Gastroesophageal sphincter (tissue), 3 donors: ENCODE measurements around the gene DCP1B.

Experiments
- POLR2A ChIP-seq, 2 donors: fragments of 450-650 bp; IDR thresholded peaks; one replicate each; pipeline ENCODE4 v1.6.1; 2017; ENCODE audit warnings: antibody characterized with exemption in 2 of 2, mild to moderate bottlenecking in 2 of 2, moderate library complexity in 1 of 2
- TF ChIP-seq, protein P1 (sequence below), 4 experiments: fragments of 200-600 bp in 2 of 4; fragments of 450-650 bp in 2 of 4; sonication (generic) in 1 of 4; IDR thresholded peaks; one replicate each; pipeline ENCODE4 v1.5.1; 2017 to 2019; ENCODE audit warnings: antibody characterized with exemption in 4 of 4, mild to moderate bottlenecking in 2 of 4, moderate library complexity in 2 of 4

DNA sequence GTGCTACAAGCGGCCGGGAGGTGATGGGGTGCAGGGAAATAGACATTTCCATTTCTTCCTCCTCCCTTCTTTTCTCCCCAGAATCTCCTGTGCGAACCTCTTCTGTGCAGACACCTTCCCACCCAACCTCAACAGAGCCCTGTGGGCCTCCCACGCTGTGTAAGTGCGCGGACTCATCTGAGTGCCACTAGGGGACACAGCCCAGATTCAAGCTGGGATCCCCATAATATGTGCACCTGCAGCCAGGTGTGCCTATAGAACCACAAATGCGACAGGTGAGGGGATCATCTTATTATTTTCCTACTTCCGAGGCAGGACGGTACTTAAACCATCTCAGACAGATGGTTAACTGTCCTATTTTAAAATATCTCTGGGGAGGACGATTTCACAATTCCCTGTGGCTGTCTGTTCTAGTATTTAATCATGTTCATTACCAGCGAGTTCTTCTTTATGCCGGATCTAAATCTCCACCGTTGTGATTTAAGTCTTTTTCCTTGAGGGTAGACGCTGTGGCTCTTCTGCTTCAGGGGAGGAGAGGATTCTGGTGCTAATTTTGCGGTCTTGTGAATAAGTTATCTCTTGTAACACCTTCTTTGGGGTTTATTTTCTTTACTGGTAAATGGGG is 31.3 kb upstream of the DCP1B start:
- TF ChIP-seq, protein P1, sequence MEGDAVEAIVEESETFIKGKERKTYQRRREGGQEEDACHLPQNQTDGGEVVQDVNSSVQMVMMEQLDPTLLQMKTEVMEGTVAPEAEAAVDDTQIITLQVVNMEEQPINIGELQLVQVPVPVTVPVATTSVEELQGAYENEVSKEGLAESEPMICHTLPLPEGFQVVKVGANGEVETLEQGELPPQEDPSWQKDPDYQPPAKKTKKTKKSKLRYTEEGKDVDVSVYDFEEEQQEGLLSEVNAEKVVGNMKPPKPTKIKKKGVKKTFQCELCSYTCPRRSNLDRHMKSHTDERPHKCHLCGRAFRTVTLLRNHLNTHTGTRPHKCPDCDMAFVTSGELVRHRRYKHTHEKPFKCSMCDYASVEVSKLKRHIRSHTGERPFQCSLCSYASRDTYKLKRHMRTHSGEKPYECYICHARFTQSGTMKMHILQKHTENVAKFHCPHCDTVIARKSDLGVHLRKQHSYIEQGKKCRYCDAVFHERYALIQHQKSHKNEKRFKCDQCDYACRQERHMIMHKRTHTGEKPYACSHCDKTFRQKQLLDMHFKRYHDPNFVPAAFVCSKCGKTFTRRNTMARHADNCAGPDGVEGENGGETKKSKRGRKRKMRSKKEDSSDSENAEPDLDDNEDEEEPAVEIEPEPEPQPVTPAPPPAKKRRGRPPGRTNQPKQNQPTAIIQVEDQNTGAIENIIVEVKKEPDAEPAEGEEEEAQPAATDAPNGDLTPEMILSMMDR (IDR thresholded peaks at IDR 0.05), result no peak
- TF ChIP-seq POLR2A (IDR thresholded peaks at IDR 0.05), result no peak
